Anterior cingulate cortex (tissue), 58 donors: ENCODE results near the gene COPS4.
"Not testable (repeated sequence)": the region's sequence is repeated elsewhere in the genome, so short reads cannot be mapped to it uniquely, and the experiment has no call there.

Experiments
- DNase-seq, 58 donors: peaks; one replicate each; lab custom pipeline; 2025; lab: John Stamatoyannopoulos, UW

The COPS4 gene

DNA sequence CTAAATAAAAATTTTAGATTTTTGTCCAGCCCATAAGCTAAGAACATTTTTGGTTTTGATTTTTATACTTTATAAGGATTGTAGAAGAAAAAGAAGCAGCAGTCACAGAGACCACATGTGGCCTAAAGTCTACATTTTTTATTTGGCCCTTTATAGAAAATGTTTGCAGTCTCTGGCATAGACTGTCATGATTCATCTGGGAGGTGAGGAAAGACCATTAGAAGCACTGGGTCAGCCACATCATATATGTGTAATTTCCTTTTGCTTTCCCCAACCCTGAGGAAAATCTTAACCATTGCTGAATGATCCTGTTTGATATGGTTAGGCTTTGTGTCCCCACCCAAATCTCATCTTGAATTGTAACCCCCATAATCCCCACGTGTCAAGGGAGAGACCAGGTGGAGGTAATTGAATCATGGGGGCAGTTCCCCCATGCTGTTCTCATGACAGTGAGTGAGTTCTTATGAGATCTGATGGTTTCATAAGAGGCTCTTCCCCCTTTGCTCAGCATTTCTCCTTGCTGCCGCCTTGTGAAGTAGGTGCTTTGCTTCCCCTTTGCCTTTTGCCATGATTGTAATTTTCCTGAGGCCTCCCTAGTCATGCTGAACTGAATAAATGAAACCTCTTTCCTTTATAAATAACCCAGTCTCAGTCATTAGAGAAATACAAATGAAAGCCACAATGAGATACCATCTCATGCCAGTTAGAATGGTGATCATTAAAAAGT, 12.1 kb upstream of the COPS4 start:
- no peak for DNase-seq

DNA sequence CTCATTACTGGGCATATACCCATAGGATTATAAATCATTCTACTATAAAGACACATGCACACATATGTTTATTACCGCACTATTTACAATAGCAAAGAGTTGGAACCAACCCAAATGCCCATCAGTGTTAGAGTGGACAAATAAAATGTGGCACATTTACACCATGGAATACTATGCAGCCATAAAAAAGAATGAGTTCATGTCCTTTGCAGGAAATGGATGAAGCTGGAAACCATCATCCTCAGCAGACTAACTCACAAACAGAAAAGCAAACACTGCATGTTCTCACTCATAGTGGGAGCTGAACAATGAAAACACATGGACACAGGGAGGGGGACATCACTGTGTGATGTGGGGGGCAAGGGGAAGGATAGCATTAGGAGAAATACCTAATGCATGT, 11.4 kb upstream of the COPS4 start:
- DNase-seq: not testable (repeated sequence)

DNA sequence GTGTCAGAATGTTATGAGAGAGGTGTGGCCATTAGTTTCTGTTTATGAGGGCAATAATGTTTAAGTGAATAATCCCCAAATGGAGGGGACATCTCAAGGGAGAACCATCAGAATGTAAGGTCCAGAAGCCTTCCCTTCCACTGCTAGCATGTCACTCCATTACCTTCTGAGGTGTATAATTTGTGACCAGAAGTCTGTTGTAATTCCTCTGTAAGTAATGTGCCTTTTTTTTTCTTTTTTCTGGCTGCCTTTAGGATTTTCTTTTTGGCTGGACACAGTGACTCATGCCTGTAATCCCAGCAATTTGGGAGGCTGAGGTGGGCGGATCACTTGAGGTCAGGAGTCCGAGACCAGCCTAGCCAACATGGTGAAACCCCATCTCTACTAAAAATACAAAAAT, 10.8 kb upstream of the COPS4 start:
- DNase-seq: no peak

DNA sequence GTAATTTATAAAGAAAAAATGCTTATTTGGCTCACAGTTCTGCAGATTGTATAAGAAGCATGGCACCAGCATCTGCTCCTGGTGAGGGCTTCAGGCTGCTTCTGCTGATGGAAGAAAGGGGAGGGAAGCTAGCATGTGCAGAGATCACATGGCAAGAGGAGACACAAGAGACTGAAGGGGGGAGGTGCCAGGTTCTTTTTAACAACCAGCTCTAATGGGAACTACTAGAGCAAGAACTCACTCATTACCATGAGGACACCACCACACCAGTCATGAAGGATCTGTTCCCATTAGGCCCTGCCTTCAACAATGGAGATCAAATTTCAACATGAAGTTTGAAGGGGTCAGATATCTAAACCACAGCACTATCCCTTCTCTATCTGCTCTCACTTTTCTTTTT, 9.4 kb upstream of the COPS4 start:
- DNase-seq: no peak

DNA sequence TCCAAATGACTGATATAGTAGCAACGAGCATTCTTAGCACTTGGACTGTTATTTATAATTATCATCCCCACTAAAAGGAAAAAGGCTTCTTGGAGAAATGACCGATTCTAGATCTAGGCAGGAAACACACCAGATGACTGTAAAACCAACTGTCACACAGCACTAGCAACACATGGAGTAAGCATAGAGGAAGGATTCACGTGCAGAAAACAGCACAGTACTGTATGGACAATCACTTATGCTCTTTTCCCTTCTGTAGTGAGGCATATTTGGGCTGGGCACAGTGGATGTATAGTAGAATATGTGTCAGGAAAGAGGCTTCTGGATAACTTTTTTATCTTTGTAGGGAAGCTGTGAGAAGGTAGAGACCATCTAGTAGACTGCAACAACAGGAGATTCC, 6.0 kb upstream of the COPS4 start:
- DNase-seq: no peak

DNA sequence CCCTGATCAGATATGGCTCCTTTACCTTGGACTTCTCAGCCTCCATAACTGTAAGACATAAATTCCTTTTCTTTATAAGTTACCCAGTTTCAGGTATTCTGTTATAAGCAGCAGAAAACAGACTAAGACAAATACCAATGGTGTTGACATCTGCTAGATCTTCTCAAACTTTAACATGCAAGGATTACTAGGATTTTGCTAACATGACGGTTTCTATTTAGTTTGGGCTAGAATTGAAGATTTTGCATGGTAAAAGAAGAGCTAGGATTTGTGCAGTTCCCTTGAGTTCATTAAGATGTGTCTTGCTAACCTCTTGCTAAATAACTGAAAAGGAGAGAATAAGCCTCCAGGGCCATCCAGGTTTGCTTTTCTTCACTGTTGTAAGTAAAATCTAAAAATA, 5.3 kb upstream of the COPS4 start:
- DNase-seq: no peak

DNA sequence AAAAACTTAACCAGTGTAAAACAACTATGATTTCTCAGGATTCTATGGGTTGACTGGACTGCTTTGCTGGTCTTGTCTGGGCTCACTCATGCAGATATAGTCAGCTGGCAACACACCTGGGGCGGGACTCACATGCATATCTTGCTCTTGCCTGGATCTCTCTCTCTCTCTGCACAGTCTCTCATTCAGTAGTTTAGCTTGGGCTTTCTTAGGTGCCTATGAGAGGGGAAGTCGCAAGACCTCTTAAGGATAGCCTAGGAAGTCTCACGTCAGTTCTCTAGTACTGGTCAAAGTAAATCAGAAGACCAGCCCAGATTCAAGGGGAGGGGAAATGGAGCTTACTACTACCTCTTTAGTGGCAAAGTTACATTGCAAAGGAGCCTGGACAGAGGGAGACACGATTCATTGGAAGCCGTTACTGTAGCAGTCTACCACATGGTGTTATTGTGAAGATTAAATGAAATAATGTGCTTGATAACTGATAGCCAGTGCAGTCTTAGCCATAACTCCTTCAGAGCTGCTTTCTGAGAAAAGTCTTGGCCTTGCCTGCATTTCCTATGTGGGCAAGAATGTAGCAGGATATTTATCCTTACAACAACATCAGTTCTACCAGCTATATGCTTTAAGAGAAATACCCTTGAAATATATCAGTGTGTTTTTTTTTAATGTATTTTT, 2.1 kb downstream of the COPS4 start:
- no peak for DNase-seq

DNA sequence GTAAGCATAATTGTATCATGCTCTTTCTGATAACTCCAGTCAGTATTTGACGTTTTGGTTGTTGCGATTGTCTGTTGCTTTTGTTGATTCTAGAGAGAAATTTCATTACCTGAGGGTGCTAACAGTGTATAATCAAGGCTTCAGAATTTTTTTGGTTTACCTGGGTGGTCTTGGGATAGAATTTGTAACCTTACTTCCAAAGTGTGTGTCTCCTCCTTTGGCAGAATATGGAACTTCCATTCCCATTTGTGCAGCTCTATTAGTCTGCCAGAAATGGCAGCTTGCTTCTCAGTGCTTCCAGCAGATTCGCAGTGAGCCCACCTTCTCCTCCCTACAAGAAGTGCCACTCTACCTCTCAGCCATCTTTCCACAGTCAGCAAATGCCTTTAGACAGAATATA, 5.3 kb downstream of the COPS4 start:
- no peak for DNase-seq

DNA sequence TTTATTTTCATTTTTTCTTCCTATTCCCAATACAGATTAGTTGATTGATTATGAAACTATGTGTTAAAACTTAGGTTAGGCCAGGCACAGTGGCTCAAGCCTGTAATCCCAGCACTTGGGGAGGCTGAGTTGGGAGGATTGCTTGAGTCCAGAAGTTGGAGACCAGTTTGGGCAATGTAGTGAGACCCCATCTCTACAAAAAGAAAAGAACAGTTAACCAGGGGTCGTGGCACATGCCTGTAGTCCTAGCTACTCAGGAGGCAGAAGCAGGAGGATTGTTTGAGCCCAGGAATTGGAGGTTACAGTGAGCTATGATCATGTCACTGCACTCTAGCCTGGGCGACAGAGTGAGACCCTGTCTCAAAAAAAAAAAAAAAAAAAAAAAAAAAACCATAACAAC, 8.2 kb downstream of the COPS4 start:
- DNase-seq: not testable (repeated sequence)

DNA sequence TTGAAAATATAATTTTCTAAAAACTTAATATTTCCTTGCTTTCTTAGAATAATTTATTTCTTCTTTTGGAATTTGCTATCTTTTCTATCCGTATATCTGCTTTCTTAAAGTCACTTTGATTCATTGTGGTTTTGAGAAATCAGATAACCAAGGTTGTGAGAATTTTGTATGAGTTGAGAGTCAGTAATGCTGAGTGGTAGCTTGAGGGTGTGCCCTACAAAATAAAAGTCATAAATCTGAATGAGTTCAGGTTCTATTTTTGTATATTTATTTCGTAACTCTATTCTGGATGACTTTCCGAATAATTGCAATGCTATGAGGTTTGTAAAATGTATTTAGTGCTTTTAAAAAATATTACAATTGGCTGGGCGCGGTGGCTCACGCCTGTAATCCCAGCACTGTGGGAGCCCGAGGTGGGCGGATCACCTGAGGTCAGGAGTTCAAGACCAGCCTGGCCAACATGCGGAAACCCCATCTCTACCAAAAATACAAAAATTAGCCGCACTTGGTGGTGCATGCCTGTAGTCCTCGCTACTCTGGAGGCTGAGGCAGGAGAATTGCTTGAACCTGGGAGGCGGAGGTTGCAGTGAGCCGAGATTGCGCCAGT, 8.9 kb downstream of the COPS4 start:
- no peak for DNase-seq

DNA sequence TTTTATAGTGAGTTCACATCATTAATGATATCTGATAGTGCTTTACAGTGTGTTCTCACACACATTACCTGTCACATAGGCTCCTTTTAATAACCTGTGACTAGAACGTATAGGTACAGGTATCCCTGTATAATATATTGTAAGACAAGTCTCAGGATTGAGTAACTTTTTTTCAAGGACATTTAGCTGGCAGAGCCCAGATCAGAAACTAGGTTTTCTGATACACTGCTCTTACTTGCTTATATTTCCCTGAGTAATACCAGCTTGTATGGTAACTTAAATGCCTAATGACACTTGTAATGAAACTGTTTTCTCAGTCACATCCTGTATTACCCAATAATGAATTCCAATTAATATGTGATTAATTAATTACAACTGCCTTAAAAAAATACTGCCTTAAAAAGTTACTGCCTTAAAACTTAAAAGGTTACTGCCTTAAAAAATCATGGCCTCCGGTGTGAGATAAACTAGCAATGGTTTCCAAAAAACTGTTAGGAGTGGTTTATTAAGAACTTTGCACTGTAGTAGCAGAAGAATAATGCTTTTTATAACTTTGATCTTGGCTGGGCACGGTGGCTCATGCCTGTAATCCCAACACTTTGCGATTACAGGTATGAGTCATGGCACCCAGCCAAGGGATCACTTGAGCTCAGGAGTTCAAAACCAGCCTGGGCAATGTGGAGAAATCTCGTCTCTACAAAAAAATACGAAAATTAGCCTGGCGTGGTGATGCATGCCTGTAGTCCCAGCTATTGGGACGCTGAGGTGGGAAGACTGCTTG, 11.9 kb downstream of the COPS4 start:
- no peak for DNase-seq

DNA sequence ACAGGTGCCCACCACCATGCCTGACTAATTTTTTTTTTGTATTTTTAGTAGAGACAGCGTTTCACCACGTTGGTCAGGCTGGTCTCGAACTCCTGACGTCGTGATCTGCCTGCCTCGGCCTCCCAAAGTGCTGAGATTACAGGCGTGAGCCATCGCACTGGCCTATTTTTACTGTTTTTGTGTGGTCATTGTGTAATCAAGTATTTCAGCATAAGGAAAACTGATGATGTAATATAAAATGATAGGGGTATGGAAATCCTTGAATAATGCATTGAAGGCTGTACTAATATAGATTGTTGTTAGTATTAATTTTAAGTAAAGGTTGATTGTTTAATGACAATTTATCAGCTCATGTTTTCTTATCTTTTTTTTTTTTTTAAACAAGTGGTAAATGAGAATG, 13.8 kb downstream of the COPS4 start:
- not testable (repeated sequence) for DNase-seq

DNA sequence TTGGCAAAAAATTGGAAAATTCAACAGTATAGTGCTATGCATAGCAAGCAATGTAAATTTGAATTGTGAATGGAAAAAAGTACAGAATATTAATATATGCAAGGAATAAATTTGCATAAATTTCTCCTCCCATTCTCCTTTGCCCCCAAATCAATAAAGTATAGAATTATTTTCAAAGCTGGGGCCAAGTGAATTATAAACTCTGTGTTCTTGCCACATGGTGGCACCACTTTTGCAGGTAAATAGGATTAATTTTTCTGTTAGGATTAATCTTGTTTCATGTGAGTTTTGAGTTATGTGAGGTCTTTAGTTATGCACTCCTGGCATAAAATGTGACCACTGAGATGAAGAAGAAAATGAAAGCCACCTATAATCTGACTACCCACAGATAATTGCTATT, 19.9 kb downstream of the COPS4 start:
- DNase-seq: no peak

DNA sequence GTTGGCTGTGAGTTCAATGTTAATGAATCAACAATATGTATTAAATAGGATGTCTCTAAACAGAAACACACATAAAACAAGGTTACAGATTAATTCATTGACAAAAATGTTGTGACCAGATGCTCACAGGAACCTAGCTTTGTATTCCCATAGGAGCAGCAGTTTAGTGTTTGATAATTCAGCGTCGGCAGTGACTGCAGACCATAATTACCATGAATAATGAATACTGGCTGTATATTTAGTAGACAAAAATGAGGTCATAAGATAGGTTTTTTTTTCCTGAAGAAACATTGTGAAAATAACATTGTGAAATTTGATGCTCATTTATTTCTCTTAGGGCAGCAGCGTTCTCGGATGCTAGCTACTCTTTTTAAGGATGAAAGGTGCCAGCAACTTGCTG, 27.8 kb downstream of the COPS4 start:
- no peak for DNase-seq

DNA sequence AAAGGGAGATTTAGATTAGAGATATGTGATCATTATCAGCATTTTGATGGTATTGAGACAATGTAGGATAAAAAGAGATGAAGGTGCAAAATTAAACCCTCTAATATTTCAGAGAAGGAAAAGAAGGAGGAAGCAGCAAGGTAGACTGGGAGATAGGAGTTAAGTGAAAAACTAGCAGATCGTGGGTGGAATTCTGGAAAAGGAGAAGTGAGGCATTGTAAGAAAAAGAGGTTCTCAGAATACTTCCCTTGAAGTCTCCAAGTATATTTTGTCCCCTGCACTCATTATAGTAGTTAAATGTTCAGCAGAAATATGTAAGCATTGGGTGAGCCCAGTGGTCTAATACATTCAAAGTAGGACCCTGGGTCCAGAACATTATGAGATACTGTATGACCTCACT, 30.3 kb downstream of the COPS4 start:
- DNase-seq: no peak

DNA sequence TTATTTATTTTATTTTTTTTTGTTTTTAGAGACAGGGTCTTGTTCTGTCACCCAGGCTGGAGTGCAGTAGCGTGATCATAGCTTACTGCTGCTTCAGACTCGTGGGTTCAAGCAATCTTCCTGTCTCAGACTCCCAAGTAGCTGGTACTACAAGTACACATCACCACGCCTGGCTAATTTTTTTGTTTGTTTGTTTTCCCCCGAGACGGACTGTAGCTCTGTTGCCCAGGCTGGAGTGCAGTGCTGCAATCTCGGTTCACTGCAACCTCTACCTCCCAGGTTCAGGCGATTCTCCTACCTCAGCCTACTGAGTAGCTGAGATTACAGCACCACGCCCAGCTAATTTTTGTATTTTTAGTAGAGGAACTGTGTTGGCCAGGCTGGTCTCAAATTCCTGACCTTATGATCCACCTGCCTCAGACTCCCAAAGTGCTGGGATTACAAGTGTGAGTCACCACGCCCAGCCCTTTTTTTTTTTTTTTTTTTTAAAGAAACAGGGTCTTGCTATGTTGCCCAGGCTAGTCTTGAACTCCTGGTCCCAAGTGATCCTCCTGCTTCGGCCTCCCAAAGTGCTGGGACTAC, 32.2 kb downstream of the COPS4 start:
- DNase-seq: no peak

DNA sequence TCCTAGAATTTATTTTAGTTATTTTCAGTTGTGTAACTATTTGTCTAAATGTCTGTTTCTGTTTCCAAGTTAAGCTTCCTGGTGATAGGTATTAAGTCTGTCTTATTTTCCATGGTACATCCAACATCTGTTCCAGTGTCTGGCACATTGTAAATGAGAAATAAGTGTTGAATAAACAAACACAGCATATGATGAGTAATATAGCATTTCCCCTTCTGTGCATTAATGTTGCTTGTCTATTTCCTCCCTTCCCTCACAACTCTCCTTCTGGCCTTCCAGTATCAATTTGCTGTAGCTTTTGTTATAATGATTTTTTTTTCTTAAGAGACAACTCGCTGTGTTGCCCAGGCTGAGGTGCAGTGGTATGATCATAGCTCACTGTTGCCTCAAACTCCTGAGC, 36.1 kb downstream of the COPS4 start:
- DNase-seq: no peak

DNA sequence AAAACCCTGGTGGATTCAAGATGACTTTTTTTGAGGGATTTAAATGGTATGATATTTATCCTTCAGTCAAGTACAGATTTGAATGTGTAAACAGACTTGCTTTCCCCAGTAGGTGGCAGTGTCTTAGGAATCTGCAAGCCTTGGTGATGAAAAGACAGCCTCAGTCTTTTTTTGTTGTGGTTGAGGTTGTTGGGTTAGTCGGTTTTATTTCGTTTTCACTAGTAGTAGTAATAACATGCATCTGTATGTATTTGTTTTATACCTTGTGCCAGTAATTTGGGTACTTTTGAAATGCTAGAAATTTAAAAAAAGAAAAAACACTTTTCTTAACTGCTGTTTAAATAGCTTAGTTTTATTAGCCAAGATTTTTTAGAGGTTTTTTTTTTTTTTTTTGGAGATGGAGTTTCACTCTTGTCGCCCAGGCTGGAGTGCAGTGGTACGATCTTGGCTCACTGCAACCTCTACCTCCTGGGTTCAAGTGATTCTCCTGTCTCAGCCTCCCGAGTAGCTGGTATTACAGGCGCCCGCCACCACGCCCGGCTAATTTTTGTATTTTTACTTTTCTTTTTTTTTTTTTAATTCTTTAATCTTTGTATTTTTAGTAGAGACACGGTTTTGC, 39.2 kb downstream of the COPS4 start:
- peak in 6 of 58 donors; percentile 3 to 51 (median 22) for DNase-seq

DNA sequence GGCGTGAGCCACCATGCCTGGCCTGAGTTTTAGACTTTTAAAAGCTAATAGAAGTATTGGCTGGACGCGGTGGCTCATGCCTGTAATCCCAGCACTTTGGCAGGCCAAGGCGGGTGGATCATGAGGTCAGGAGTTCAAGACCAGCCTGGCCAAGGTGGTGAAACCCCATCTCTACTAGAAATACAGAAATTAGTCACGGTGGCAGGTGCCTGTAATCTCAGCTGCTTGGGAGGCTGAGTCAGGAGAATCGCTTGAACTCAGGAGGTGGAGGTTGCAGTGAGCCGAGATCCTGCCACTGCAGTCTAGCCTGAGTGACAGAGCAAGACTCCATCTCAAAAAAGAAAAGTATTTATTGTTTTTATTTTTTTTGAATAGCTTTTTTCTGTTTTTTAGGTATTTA, 39.8 kb downstream of the COPS4 start:
- DNase-seq: not testable (repeated sequence)

DNA sequence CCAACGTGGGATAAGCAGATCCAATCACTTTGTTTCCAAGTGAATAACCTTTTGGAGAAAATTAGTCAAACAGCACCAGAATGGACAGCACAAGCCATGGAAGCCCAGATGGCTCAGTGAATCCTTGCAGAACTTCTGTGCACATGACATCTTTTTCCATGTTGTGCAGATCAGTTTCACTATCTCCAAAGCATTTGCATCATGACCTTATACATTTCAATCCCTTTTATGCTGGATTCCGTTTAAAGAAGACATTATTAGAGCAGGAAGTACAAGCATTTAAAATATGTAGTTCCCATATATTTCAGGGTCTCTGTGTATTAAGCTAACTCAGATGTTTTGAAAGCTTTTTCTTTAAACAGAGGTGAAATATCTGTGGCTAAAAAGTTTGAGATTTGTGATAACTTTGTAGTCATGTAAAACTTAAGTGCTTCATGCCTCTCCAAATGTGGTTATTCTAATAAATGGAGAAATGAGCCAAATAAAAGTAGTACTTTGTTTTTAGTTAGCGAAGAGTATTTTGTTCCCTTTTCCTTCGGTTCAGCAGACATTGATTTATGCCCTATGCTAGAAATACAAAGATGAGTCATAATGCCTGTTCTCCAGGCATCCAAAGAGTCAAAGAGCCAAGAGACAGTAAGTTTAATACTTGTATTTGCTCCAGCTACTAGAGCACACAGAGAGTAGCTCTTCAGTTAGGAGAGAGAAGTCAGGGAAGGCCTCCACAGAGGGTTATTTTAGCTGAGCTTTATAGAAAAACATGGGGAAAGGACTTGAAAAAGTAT, 40.5 kb downstream of the COPS4 start:
- no peak for DNase-seq
